Measurements from ENCODE around the gene NUDT5.

DNA sequence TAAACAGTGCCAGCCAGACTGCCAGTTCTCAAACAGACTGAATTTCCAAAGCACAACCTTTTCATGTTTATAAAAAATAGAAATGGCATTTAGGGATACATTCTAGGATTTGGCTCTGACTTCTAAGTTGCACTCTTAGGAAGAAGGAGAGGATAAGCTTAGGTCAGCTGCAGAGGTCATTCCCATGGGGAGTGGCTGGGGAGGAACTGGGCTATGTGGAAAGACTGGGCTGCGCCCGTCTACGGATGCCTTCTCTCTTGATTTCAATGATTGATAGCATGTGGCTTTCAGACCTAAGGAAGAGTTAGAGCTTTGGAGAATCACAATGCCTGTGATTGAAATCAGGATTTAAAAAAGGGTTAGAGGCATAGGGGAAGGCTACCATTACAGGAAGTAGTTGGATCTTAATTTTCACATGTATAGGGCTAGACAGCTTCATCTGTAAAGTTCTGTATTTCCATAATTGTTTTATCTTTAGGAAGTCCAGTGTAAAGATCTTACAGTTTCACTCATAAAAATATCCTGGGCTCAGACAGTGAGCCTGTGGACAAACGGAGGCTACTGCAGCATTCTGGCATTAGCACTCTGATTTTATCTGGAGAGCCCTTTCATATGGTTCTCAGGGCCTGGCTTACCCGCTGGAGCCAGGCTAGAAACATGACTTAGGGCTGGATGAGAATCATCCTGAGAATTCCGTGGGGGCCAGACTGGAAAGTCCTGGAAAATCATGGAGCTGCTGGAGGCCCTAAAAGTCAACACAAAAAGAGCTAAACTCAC is 29.5 kb downstream of the NUDT5 start:
- TF ChIP-seq POLR2A (IDR thresholded peaks at IDR 0.05) = no peak
- TF ChIP-seq, protein P1, sequence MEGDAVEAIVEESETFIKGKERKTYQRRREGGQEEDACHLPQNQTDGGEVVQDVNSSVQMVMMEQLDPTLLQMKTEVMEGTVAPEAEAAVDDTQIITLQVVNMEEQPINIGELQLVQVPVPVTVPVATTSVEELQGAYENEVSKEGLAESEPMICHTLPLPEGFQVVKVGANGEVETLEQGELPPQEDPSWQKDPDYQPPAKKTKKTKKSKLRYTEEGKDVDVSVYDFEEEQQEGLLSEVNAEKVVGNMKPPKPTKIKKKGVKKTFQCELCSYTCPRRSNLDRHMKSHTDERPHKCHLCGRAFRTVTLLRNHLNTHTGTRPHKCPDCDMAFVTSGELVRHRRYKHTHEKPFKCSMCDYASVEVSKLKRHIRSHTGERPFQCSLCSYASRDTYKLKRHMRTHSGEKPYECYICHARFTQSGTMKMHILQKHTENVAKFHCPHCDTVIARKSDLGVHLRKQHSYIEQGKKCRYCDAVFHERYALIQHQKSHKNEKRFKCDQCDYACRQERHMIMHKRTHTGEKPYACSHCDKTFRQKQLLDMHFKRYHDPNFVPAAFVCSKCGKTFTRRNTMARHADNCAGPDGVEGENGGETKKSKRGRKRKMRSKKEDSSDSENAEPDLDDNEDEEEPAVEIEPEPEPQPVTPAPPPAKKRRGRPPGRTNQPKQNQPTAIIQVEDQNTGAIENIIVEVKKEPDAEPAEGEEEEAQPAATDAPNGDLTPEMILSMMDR (IDR thresholded peaks at IDR 0.05) = no peak
- TF ChIP-seq POLR2AphosphoS5 (IDR thresholded peaks at IDR 0.05) = no peak
- TF ChIP-seq EP300 (IDR thresholded peaks at IDR 0.05) = no peak
